SK-N-SH (cell line): ENCODE results near the gene PFKFB3. TPM values are rescaled to one million over a fixed set of nuclear protein-coding genes. Genes with fewer than 3 reads are reported as not detected.

Experiments
- CTCF ChIA-PET: fragments of 300-600, 350-600 bp; formaldehyde crosslinking; extraction: SDS; loops from one replicate; lab custom pipeline; 2021; lab: Yijun Ruan, JAX
- POLR2A ChIA-PET: fragments of 350-600 bp; sonication (Branson Sonifier 250); formaldehyde crosslinking; extraction: SDS; loops from one replicate; lab custom pipeline; 2020; ENCODE audit warnings: antibody characterized with exemption, inconsistent platforms; lab: Yijun Ruan, JAX
- DNase-seq: peaks from one replicate; pipeline ENCODE4 v3.0.0; 2012
- H2AFZ ChIP-seq: fragments of 200-600 bp; sonication (generic); 2 replicates; pipeline ENCODE4 v1.8.1; 2016; ENCODE audit warnings: antibody characterized with exemption, mild to moderate bottlenecking, low read depth
- H3F3A ChIP-seq: fragments of 200-600 bp; sonication (generic); replicated peaks from 2 replicates; pipeline ENCODE3; 2016; ENCODE audit warnings: antibody characterized with exemption, mild to moderate bottlenecking; ENCODE audit not compliant: insufficient read depth
- H3K27ac ChIP-seq, 2 experiments: fragments of 200-500 bp in 1 of 2; fragments of 200-600 bp in 1 of 2; sonication (Bioruptor generic) in 1 of 2; sonication (generic), shearing (Covaris generic) in 1 of 2; 2 replicates each; pipeline versions ENCODE4 v1.5.1 to v1.6.1; 2014 to 2016; ENCODE audit warnings: low read depth in 2 of 2, inconsistent platforms in 1 of 2, low read length in 1 of 2, mild to moderate bottlenecking in 1 of 2, mixed read lengths in 1 of 2
- H3K27me3 ChIP-seq: fragments of 200-600 bp; sonication (generic), shearing (Covaris generic); 2 replicates; pipeline ENCODE4 v1.6.1; 2016; ENCODE audit warnings: mixed run types; ENCODE audit not compliant: insufficient read depth
- H3K36me3 ChIP-seq, 2 experiments: fragments of 200-500 bp in 1 of 2; fragments of 200-600 bp in 1 of 2; sonication (Bioruptor generic) in 1 of 2; sonication (generic) in 1 of 2; replicated peaks in 1 of 2; 2 replicates each; pipeline versions ENCODE3 to v1.5.1; 2014 to 2016; ENCODE audit warnings: low read length in 1 of 2, mild to moderate bottlenecking in 1 of 2; ENCODE audit not compliant: insufficient read depth in 2 of 2, control insufficient read depth in 1 of 2
- H3K4me1 ChIP-seq, 2 experiments: fragments of 200-500 bp in 1 of 2; fragments of 200-600 bp in 1 of 2; sonication (Bioruptor generic) in 1 of 2; sonication (generic), shearing (Covaris generic) in 1 of 2; 2 replicates each; pipeline versions ENCODE4 v1.5.1 to v1.6.1; 2014 to 2016; ENCODE audit warnings: low read depth in 1 of 2, low read length in 1 of 2, mixed run types in 1 of 2; ENCODE audit not compliant: insufficient read depth in 2 of 2, control insufficient read depth in 1 of 2
- H3K4me2 ChIP-seq: fragments of 200-600 bp; sonication (generic), shearing (Covaris generic); 2 replicates; pipeline ENCODE4 v1.6.1; 2017; ENCODE audit warnings: mixed run types
- H3K4me3 ChIP-seq, 2 experiments: fragments of 200-500 bp in 1 of 2; fragments of 200-600 bp in 1 of 2; sonication (Bioruptor generic) in 1 of 2; sonication (generic), shearing (Covaris generic) in 1 of 2; 2 replicates each; pipeline versions ENCODE4 v1.5.1 to v1.8.1; 2014 to 2016; ENCODE audit warnings: low read depth in 2 of 2, inconsistent platforms in 1 of 2, low read length in 1 of 2, mild to moderate bottlenecking in 1 of 2, mixed read lengths in 1 of 2, moderate library complexity in 1 of 2
- H3K79me2 ChIP-seq: fragments of 200-600 bp; sonication (generic); 2 replicates; pipeline ENCODE4 v1.8.1; 2017; ENCODE audit warnings: mild to moderate bottlenecking; ENCODE audit not compliant: insufficient read depth
- H3K9ac ChIP-seq: fragments of 200-600 bp; sonication (generic); 2 replicates; pipeline ENCODE4 v1.6.1; 2017; ENCODE audit warnings: mixed run types
- H3K9me2 ChIP-seq: fragments of 200-600 bp; sonication (generic); 2 replicates; pipeline ENCODE4 v1.6.1; 2017; ENCODE audit warnings: mixed run types
- H3K9me3 ChIP-seq: fragments of 200-600 bp; sonication (generic); 2 replicates; pipeline ENCODE4 v1.6.1; 2017; ENCODE audit warnings: mixed run types, mild to moderate bottlenecking, moderate library complexity
- H4K20me1 ChIP-seq: fragments of 200-600 bp; sonication (generic); 2 replicates; pipeline ENCODE4 v1.6.1; 2017; ENCODE audit warnings: mild to moderate bottlenecking, mixed run types; ENCODE audit not compliant: insufficient read depth
- ELF1 ChIP-seq: IDR thresholded peaks from 2 replicates; pipeline ENCODE4 v1.4.0; 2012
- EP300 ChIP-seq, 2 experiments: IDR thresholded peaks; 2 replicates each; pipeline versions ENCODE4 v1.4.0 to v1.6.1; 2012; ENCODE audit warnings: borderline replicate concordance in 1 of 2, low read depth in 1 of 2, low read length in 1 of 2
- JUND ChIP-seq: IDR thresholded peaks from 2 replicates; pipeline ENCODE4 v1.4.0; 2012
- MEF2A ChIP-seq: IDR thresholded peaks from 2 replicates; pipeline ENCODE4 v1.4.0; 2012; ENCODE audit warnings: low read depth, borderline replicate concordance
- MXI1 ChIP-seq: IDR thresholded peaks from 2 replicates; pipeline ENCODE4 v1.6.1; 2012; ENCODE audit warnings: mild to moderate bottlenecking, low read depth, low read length, improper control_type of control experiment
- NFIC ChIP-seq: IDR thresholded peaks from 2 replicates; pipeline ENCODE4 v1.4.0; 2012; ENCODE audit warnings: borderline replicate concordance
- NRF1 ChIP-seq: IDR thresholded peaks from 2 replicates; pipeline ENCODE4 v1.6.1; 2012; ENCODE audit warnings: low read depth, mild to moderate bottlenecking, low read length
- PBX3 ChIP-seq: IDR thresholded peaks from 2 replicates; pipeline ENCODE4; 2012
- POLR2AphosphoS5 ChIP-seq: IDR thresholded peaks from 2 replicates; pipeline ENCODE4 v1.6.1; 2012; ENCODE audit warnings: low read depth, low read length
- RCOR1 ChIP-seq: fragments of 150-350 bp; IDR thresholded peaks from 2 replicates; pipeline ENCODE4 v1.6.1; 2017; ENCODE audit warnings: antibody characterized with exemption, low read length
- REST ChIP-seq: IDR thresholded peaks from 2 replicates; pipeline ENCODE4 v1.6.1; 2012; ENCODE audit warnings: mild to moderate bottlenecking, low read depth, low read length, moderate library complexity
- RFX5 ChIP-seq: IDR thresholded peaks from 2 replicates; pipeline ENCODE4 v1.6.1; 2012; ENCODE audit warnings: mild to moderate bottlenecking, improper control_type of control experiment, low read length
- SMC3 ChIP-seq: IDR thresholded peaks from 2 replicates; pipeline ENCODE4 v1.6.1; 2012; ENCODE audit warnings: low read depth, low read length, improper control_type of control experiment
- TAF1 ChIP-seq: IDR thresholded peaks from 2 replicates; pipeline ENCODE4 v1.6.1; 2012; ENCODE audit warnings: low read depth, mild to moderate bottlenecking, low read length, moderate library complexity, borderline replicate concordance
- TCF12 ChIP-seq: IDR thresholded peaks from 2 replicates; pipeline ENCODE4 v1.4.0; 2012
- USF1 ChIP-seq: IDR thresholded peaks from 2 replicates; pipeline ENCODE4 v1.4.0; 2012; ENCODE audit warnings: low read depth, borderline replicate concordance
- ZBTB33 ChIP-seq: IDR thresholded peaks from 2 replicates; pipeline ENCODE4 v1.4.0; 2012; ENCODE audit warnings: low read depth, borderline replicate concordance
- WGBS: methylation state at CpG from one replicate; pipeline ENCODE4 v1.1.6; 2017; ENCODE audit warnings: low lambda C conversion rate; 5-methylcytosine and 5-hydroxymethylcytosine counted together
- polyA plus RNA-seq, 3 experiments: library from polyadenylated mRNA; depleted of rRNA; stranded (reverse); fragments of >200 nt; gene quantifications; 2 replicates each; pipeline ENCODE4 v1.2.3, GENCODE V29; 2012

PFKFB3 gene
- polyA plus RNA-seq, 1 of the 3 experiments (the other 2 are of a cell fraction), result 59.7 TPM

- no peak for TF ChIP-seq TCF12
- TF ChIP-seq RFX5, result no peak
- TF ChIP-seq POLR2AphosphoS5, result no peak
- no peak for TF ChIP-seq ELF1
- TF ChIP-seq MEF2A, result no peak
- no peak for TF ChIP-seq REST
- no peak for TF ChIP-seq NRF1
- no peak for TF ChIP-seq MXI1
- no peak for TF ChIP-seq EP300 (IDR thresholded peaks at IDR 0.05; ENCODE audit: borderline replicate concordance in 1 of 2, low read depth in 1 of 2, low read length in 1 of 2)
- no peak for TF ChIP-seq SMC3
- no peak for TF ChIP-seq TAF1
- TF ChIP-seq ZBTB33, result no peak
- TF ChIP-seq PBX3, result no peak
- no peak for TF ChIP-seq JUND
- TF ChIP-seq NFIC, result no peak
- no peak for TF ChIP-seq RCOR1
- no peak for TF ChIP-seq USF1
These were observed 48.2 kb upstream of the PFKFB3 start for GRCh38 chr10:6154566-6154965.

More at GRCh38 chr10:6154566-6154965, 48.2 kb upstream of the PFKFB3 start:
- H3K36me3 ChIP-seq, result no peaks in the 10 kb centered on the region
- H3K27ac ChIP-seq, result no peak overlapping the region
- no peak overlapping the region for H3K4me3 ChIP-seq
- ChIA-PET CTCF (no interaction called here), POLR2A (no interaction called here)
- no peak overlapping the region for H3K9ac ChIP-seq
- H3K4me2 ChIP-seq, result no peak overlapping the region
- peaks cover 0 to 5% of the 10 kb centered on the region in 2 experiments; a peak in 2 of 4 replicates for H3K4me1 ChIP-seq
- H3K9me2 ChIP-seq, result no peaks in the 10 kb centered on the region
- no peaks in the 10 kb centered on the region for H3K9me3 ChIP-seq
- peaks cover 10% of the 10 kb centered on the region; the same call in 1 of the 2 replicates for H3K79me2 ChIP-seq
- H4K20me1 ChIP-seq, result no peaks in the 10 kb centered on the region
- H3K27me3 ChIP-seq, result no peaks in the 10 kb centered on the region
- DNase-seq, result no peak
- no peak overlapping the region for H2AFZ ChIP-seq
- H3F3A ChIP-seq, result peaks cover 13% of the 10 kb centered on the region
- 98% methylated on average over 13 of the region's 14 CpGs for WGBS
